Fibroblast of skin of back (primary cell): ENCODE data around the gene ZNF722. TPM values are rescaled to one million over a fixed set of nuclear protein-coding genes. Genes with fewer than 3 reads are reported as not detected.
"Not testable (repeated sequence)": the region's sequence is repeated elsewhere in the genome, so short reads cannot be mapped to it uniquely, and the experiment has no call there.

Source experiments
- DNase-seq: peaks from one replicate; pipeline ENCODE4 v3.0.0-alpha.2; 2013
- polyA plus RNA-seq, 2 experiments: library from polyadenylated mRNA; unstranded; fragments of 120-200 nt; gene quantifications; one replicate each; pipeline ENCODE4 v1.2.1, GENCODE V29; 2013; ENCODE audit not compliant: insufficient read length in 2 of 2

Gene ZNF722
- not detected for polyA plus RNA-seq (2013, experiment 1 of 2; ENCODE audit: insufficient read length)
- not detected for polyA plus RNA-seq (2013, experiment 2 of 2; ENCODE audit: insufficient read length)

DNA sequence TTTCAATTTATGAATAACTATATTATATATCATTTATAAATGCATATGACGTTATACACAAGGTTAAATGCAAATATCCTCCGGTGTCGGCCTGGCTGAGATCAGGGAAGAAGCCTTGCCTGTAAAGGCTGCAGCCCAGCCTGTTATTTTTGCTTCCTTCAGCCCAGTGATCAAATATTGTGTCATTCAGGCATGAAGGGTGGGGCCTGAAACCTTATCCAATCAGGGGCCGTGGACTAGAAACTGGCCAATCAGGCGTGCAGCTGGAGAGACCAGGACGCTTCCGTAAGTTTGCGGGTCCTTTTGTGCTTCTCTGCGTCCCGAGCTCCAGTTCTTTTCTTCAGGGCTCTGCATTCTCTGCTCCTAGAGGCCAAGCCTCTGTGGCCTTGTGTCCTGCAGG, at the start of gene ZNF722:
ZNF722 (plus strand) TSS at position 301 of the 400 bp plus-strand sequence. CDS start 113 bp downstream, outside the sequence.
- no peak for DNase-seq

DNA sequence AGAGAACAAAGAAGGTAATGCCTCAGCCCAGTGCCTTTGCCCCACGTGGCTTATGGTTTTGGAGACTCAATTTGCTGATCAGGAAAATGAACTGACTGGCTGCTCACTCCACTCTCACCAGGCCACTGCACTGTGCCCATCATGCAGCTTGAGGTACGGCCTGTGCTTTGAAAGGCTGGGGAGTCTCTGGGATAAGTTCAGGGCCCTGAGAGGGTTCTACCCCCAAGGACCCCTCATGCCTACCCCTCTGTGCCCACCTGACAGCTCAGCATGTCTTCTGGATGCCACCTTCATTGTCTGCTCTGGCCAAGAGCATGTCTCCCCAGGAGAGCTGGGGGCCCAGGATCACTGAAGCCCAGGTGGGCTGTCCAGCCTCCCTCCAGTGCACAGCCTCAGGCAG, 45.5 kb upstream of the ZNF722 start:
- no peak for DNase-seq

DNA sequence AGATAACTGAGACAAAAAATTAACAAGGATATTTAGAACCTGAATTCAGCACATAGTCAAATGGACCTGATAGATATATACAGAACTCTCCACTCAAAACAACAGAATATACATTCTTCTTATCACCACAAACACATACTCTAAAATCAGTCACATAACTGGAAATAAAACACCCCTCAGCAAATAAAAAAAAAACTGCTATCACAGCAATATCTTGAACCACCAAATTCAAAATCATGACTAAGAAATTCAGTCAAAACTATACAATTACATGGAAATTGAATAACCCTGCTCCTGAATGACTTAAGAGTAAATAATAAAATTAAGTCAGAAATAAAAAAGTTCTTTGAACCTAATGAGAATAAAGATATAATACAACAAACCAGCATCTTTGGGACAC, 30.0 kb upstream of the ZNF722 start:
- no peak for DNase-seq

DNA sequence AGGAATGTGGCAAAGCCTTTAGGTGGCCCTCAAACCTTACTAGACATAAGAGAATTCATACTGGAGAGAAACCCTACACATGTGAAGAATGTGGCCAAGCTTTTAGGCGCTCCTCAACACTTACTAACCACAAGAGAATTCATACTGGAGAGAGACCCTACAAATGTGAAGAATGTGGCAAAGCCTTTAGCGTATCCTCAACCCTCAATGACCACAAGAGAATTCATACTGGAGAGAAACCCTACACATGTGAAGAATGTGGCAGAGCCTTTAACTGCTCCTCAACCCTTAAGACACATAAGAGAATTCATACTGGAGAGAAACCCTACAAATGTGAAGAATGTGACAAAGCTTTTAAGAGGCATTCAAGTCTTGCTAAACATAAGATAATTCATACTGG, 16.8 kb downstream of the ZNF722 start:
- not testable (repeated sequence) for DNase-seq

DNA sequence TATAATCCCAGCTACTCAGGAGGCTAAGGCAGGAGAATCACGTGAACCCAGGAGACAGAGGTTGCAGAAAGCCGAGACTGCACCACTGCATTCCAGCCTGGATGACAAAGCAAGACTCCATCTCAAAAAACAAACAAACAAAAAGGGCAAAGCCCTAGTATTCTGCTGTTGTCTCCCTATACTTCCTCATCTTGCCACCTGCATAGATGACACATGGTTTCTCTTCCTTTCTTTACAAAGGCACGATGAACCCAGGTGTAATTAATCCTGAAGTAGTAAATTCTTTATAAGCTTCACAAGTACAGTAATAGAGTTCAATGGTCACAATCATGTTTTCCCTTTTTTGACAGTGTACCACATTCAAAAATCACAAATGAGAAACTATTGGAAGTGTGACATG, 36.7 kb downstream of the ZNF722 start:
- DNase-seq = no peak

DNA sequence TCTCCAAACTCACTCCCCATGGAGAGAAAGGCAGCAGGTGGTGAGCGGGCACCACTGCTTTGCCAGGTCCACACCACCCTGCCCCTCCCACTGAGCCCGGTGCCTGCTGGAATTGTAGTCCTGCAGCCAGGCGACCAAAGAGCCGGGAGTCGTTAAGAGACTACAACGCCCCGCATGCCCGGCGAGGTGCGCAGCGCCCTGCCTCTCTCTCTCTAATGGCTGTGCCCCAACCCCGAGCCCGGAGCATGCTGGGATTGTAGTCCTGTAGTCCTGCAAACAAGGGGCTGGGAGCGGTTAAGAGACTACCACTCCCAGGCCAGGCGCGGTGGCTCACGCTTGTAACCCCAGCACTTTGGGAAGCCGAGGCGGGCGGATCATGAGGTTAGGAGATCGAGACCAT, 38.4 kb downstream of the ZNF722 start:
- DNase-seq = no peak

DNA sequence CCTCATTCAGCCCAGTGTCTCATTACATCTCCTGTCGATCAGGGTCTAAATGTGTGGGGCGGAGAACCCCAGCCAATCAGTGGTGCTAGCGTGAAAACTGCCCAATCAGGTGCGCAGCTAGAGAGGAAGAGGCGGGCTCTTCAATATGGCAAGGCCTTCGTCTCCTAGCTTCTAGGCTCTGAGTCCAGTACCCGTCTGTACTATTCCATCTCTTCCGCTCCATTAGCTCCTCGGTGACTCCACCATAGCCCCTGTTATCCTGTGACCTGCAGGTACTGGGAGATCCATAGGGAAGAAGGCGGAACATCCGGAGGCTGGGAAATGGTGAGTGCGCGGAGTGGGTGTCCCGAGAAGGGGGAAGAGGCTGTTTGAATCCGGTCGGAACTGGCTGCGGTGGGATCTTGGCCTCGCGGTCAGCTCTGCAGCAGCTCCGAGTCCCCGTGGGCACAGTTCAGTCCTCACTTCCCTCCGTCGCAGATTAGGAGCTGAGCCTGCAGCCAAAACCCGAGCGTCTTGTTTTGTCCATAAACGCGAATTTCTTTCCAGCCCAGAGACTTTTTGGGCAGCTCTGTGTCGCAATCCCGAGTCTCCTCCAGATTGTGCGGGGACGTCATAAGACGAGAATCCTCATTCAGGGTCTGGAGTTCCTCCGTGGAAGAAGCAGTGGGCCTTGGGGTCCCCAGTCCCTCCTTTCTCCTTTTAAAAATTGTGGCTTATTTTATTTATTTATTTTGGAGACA, 46.8 kb downstream of the ZNF722 start, which contains the start of gene ZNF727:
ZNF727 (plus strand) TSS at position 134 of the 740 bp plus-strand sequence; CDS start at position 322, 188 bp downstream.
- DNase-seq = no peak

DNA sequence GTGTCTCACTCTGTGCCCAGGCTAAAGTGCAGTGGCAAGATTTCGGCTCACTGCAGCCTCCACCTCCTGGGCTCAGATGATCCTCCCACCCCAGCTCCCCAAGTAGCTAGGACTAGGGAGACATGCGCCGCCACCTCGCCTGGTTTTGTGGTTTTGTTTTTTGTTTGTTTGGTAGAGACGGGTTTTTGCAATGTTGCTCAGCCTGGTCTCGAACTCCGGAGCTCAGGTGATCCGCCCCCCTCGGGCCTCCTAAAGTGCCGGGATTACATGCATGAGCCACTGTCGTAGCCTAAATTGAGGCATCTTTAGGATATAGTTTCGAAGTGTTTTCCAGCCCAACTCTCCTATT, 47.4 kb downstream of the ZNF722 start:
- DNase-seq = no peak
